Aorta (tissue), 5 donors: Measurements from ENCODE around the gene CDADC1. TPM values are rescaled to one million over a fixed set of nuclear protein-coding genes. Genes with fewer than 3 reads are reported as not detected.

Experiments used
- ATAC-seq: fragments of 200-7000 bp; cut with Tn5 transposase; one replicate; pipeline ENCODE4 v1.9.1; 2022; ENCODE audit warnings: moderate library complexity; ENCODE audit not compliant: low FRiP score
- DNase-seq, 2 donors: peaks; one replicate each; pipeline ENCODE4 v3.0.0-alpha.2; 2020
- H3K27ac ChIP-seq, 2 donors: one replicate each; pipeline ENCODE4 v1.5.1; 2013; ENCODE audit warnings: low read length in 2 of 2, mild to moderate bottlenecking in 2 of 2, moderate library complexity in 2 of 2, control low read depth in 1 of 2, inconsistent platforms in 1 of 2, low read depth in 1 of 2
- H3K27me3 ChIP-seq, 2 donors: one replicate each; pipeline ENCODE4 v1.6.1; 2013; ENCODE audit warnings: control low read depth in 1 of 2, low read length in 1 of 2, mild to moderate bottlenecking in 1 of 2, moderate library complexity in 1 of 2; ENCODE audit not compliant: insufficient read depth in 2 of 2, control insufficient read depth in 1 of 2
- H3K36me3 ChIP-seq, 2 donors: one replicate each; pipeline ENCODE4 v1.6.1; 2013; ENCODE audit warnings: control low read depth in 1 of 2, low read length in 1 of 2, mild to moderate bottlenecking in 1 of 2; ENCODE audit not compliant: insufficient read depth in 2 of 2, control insufficient read depth in 1 of 2
- H3K4me1 ChIP-seq, 2 donors: one replicate each; pipeline ENCODE4 v1.6.1; 2013; ENCODE audit warnings: low read length in 2 of 2, control low read depth in 1 of 2, mild to moderate bottlenecking in 1 of 2, moderate library complexity in 1 of 2; ENCODE audit not compliant: insufficient read depth in 2 of 2, control insufficient read depth in 1 of 2
- H3K4me3 ChIP-seq, 2 donors: one replicate each; pipeline ENCODE4 v1.5.1; 2013; ENCODE audit warnings: low read length in 2 of 2, control low read depth in 1 of 2, mild to moderate bottlenecking in 1 of 2
- H3K9me3 ChIP-seq: one replicate; pipeline ENCODE4 v1.6.1; 2013; ENCODE audit warnings: mild to moderate bottlenecking, low read length; ENCODE audit not compliant: control insufficient read depth
- WGBS, 2 donors: extraction: QIAGEN DNeasy Blood & Tissue Kit; methylation state at CpG; one replicate each; pipeline ENCODE4 v1.1.7; 2013; 5-methylcytosine and 5-hydroxymethylcytosine counted together
- intact Hi-C, 2 donors: fragments of 100-400 bp; cut with DNase I; formaldehyde crosslinking; loops; one replicate each; pipeline versions ENCODE4 v1.14.2 to v1.15.0; 2022
- polyA plus RNA-seq, 2 donors: library from polyadenylated mRNA; stranded (reverse); fragments of 200-250 nt; gene quantifications; one replicate each; pipeline ENCODE4 v1.2.3, GENCODE V29; 2013
- total RNA-seq, 2 donors: library from RNA; stranded (reverse); fragmentation: NEBNext Ultra II Directional; extraction: Animal tissue kit (Norgen Biotek cat#: 25700); gene quantifications; one replicate each; pipeline ENCODE4 v1.2.1, GENCODE V29; 2021
- donor health status: healthy with polysubstance abuse.
- donor health status: Bipolar disorder and iron deficiency.
- donor health status: DM: no; HTN: no; CAD: no.
- donor health status: DM: no; HTN: no; CAD: no.
- donor health status: DM: yes; HTN: yes; CAD: no.

The CDADC1 gene
- total and polyA plus RNA-seq, 4 donors, result 8.7 to 23.0 (median 11.9) TPM

GRCh38 chr13:49251326-49251725 is 3.6 kb downstream of the CDADC1 start:
- no peak for DNase-seq
- H3K36me3 ChIP-seq, result peaks cover 0 to 7% of the 10 kb centered on the region in 2 donors
- H3K27me3 ChIP-seq, result no peaks in the 10 kb centered on the region
- no peak overlapping the region for H3K27ac ChIP-seq
- H3K4me3 ChIP-seq, result no peak overlapping the region
- H3K9me3 ChIP-seq, result no peaks in the 10 kb centered on the region
- H3K4me1 ChIP-seq, result peaks cover 2% of the 10 kb centered on the region in 2 donors
- intact Hi-C loops, result no loop called here
- WGBS, 2 donors, result 79 to 81% methylated on average over 5 of the region's 5 CpGs
- no peak for ATAC-seq

GRCh38 chr13:49253310-49253709 is 5.6 kb downstream of the CDADC1 start:
- WGBS, 2 donors, result 94 to 100% methylated on average over 1 of the region's 1 CpG
- Histone ChIP-seq H3K36me3 (peaks cover 0 to 7% of the 10 kb centered on the region in 2 donors), H3K4me3 (no peak overlapping the region), H3K9me3 (no peaks in the 10 kb centered on the region), H3K27ac (no peak overlapping the region), H3K4me1 (peaks cover 0 to 2% of the 10 kb centered on the region in 2 donors), H3K27me3 (no peaks in the 10 kb centered on the region)
- ATAC-seq, result no peak
- no peak for DNase-seq
- intact Hi-C loops, result no loop called here

DNA sequence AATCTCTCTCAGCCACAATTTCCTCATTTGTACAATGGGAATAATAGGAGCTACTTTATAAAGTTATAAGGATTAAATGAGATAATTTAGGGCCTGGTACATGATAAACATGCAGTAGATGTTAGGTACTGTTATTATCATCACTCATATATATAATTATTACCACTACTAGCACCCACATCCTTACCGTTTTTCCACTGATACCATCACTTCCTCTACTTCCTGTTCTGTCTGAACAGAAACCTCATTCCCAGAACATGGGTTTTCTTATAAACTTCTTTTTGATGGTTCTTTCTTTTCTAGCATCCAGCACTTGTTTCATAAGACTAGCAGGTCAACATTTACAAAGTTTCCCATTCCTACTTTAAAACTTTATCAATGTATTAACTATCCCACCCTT is 6.3 kb downstream of the CDADC1 start:
- ATAC-seq, result no peak
- peaks cover 0 to 2% of the 10 kb centered on the region in 2 donors for H3K4me1 ChIP-seq

GRCh38 chr13:49256841-49257240 is 9.1 kb downstream of the CDADC1 start:
- no peak overlapping the region for H3K4me3 ChIP-seq
- no peaks in the 10 kb centered on the region for H3K9me3 ChIP-seq
- H3K27me3 ChIP-seq, result no peaks in the 10 kb centered on the region
- no peaks in the 10 kb centered on the region for H3K4me1 ChIP-seq
- H3K36me3 ChIP-seq, result peaks cover 0 to 14% of the 10 kb centered on the region in 2 donors
- WGBS, 2 donors, result 57 to 69% methylated on average over 2 of the region's 2 CpGs
- intact Hi-C loops, result no loop called here
- DNase-seq (no peak), ATAC-seq (no peak)
- no peak overlapping the region for H3K27ac ChIP-seq

More for the DNA sequence above, 6.3 kb downstream of the CDADC1 start:
- intact Hi-C loops, result no loop called here
- no peak for DNase-seq
- H3K27ac ChIP-seq, result no peak overlapping the region
- no peaks in the 10 kb centered on the region for H3K27me3 ChIP-seq
- peaks cover 0 to 7% of the 10 kb centered on the region in 2 donors for H3K36me3 ChIP-seq
- 74 to 77% methylated on average over 1 of the region's 1 CpG for WGBS, 2 donors
- no peak overlapping the region for H3K4me3 ChIP-seq
- no peaks in the 10 kb centered on the region for H3K9me3 ChIP-seq

DNA sequence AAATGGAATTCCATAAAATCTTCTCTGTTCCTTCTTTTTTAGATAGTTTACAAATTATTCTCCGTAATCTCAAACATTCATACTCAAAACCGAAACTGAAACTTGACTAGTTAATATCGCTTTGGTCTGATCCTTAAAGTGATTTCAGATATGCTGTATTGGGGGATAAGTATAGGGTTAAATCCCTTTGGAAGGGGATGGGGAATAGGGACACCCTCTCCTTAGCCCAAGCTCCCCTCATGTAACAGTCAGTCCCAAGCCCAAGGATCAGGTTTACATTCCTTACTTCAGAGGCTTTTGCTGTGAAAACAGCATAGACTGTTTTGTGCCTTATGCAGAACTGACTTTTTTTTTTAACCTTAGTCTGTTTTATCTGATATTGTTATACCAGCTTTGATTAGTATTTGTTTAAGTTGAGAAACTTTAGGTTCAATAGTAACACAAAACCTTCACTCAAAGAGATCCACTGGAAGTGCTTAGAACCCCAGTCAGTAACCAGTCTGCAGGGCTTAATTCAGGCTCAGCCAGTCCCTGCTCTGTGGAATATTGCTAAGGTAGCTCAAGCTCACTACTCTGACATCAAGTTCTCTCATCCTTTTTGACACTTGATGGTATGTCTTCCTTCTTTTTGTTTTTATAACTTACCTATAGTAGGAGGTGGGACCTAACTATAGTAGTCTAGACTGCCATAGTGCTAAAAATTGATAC is 10.5 kb downstream of the CDADC1 start:
- Histone ChIP-seq H3K36me3 (peaks cover 0 to 13% of the 10 kb centered on the region in 2 donors), H3K4me1 (no peaks in the 10 kb centered on the region), H3K27ac (no peak overlapping the region), H3K27me3 (no peaks in the 10 kb centered on the region), H3K4me3 (no peak overlapping the region), H3K9me3 (no peaks in the 10 kb centered on the region)
- ATAC-seq, result no peak
- intact Hi-C loops, result no loop called here
- WGBS, 2 donors, result 87 to 91% methylated on average over 3 of the region's 3 CpGs
- DNase-seq, result no peak

GRCh38 chr13:49259586-49259985 is 11.9 kb downstream of the CDADC1 start:
- DNase-seq, result no peak
- ATAC-seq, result no peak
- intact Hi-C loops, result no loop called here
- Histone ChIP-seq H3K36me3 (peaks cover 0 to 13% of the 10 kb centered on the region in 2 donors), H3K27me3 (no peaks in the 10 kb centered on the region), H3K9me3 (no peaks in the 10 kb centered on the region), H3K4me1 (no peaks in the 10 kb centered on the region), H3K4me3 (no peak overlapping the region), H3K27ac (no peak overlapping the region)
- 96 to 98% methylated on average over 6 of the region's 6 CpGs for WGBS, 2 donors

- peaks cover 0 to 8% of the 10 kb centered on the region in 2 donors for H3K36me3 ChIP-seq
- ATAC-seq, result no peak
Observed at GRCh38 chr13:49262634-49263033, 14.9 kb downstream of the CDADC1 start.

GRCh38 chr13:49265822-49266221 is 18.1 kb downstream of the CDADC1 start:
- ATAC-seq (no peak), DNase-seq (no peak)
- no peaks in the 10 kb centered on the region for H3K9me3 ChIP-seq
- H3K4me1 ChIP-seq, result no peaks in the 10 kb centered on the region
- H3K36me3 ChIP-seq, result peaks cover 0 to 2% of the 10 kb centered on the region in 2 donors
- H3K27me3 ChIP-seq, result no peaks in the 10 kb centered on the region
- intact Hi-C loops, result no loop called here
- H3K4me3 ChIP-seq, result no peak overlapping the region
- H3K27ac ChIP-seq, result no peak overlapping the region
- WGBS, 2 donors, result 53 to 64% methylated on average over 2 of the region's 2 CpGs

More at GRCh38 chr13:49262634-49263033, 14.9 kb downstream of the CDADC1 start:
- intact Hi-C loops, result no loop called here
- Histone ChIP-seq H3K27me3 (no peaks in the 10 kb centered on the region), H3K4me3 (no peak overlapping the region), H3K4me1 (no peaks in the 10 kb centered on the region), H3K27ac (no peak overlapping the region), H3K9me3 (no peaks in the 10 kb centered on the region)
- DNase-seq, result no peak
- WGBS, 2 donors, result 88 to 92% methylated on average over 6 of the region's 6 CpGs

- Histone ChIP-seq H3K4me1 (no peaks in the 10 kb centered on the region), H3K36me3 (no peaks in the 10 kb centered on the region), H3K9me3 (no peaks in the 10 kb centered on the region), H3K27ac (no peak overlapping the region), H3K27me3 (no peaks in the 10 kb centered on the region), H3K4me3 (no peak overlapping the region)
- intact Hi-C loops, result no loop called here
- no peak for DNase-seq
- 33 to 41% methylated on average over 1 of the region's 1 CpG for WGBS, 2 donors
- no peak for ATAC-seq
Observed at GRCh38 chr13:49271264-49271663, 23.5 kb downstream of the CDADC1 start.
